DOHH2 (cell line): Measurements from ENCODE around the gene ZC3H12C.

Experiments used
- EZH2phosphoT487 ChIP-seq: fragments of 200-600 bp; sonication (generic); IDR thresholded peaks from 2 replicates; pipeline ENCODE4 v1.6.1; 2017; ENCODE audit warnings: borderline replicate concordance, mild to moderate bottlenecking, antibody characterized with exemption, low read length, moderate library complexity, mixed read lengths
- TF ChIP-seq, protein P1 (sequence below): fragments of 200-600 bp; sonication (generic); IDR thresholded peaks from one replicate; pipeline ENCODE4 v1.5.1; 2014; ENCODE audit warnings: antibody characterized with exemption, mild to moderate bottlenecking, low read depth, low read length; ENCODE audit not compliant: poor library complexity, severe bottlenecking

DNA sequence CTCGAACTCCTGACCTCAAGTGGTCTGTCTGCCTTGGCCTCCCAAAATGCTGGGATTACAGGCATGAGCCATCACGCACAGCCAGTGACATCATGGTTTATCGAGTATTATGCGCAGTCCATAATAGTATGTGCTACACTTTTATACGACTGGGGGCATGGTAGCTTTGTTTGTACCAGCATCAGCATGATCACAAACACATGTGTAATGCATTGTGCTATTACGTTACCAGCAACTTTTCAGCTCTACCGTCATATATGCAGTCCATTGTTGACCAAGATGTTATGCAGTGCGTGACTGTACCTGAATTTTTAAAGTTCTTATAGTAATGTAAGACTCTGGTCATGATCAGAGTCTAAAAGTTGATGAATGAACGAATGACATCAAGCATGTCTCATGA is 67.9 kb downstream of the ZC3H12C start:
- TF ChIP-seq, protein P1, sequence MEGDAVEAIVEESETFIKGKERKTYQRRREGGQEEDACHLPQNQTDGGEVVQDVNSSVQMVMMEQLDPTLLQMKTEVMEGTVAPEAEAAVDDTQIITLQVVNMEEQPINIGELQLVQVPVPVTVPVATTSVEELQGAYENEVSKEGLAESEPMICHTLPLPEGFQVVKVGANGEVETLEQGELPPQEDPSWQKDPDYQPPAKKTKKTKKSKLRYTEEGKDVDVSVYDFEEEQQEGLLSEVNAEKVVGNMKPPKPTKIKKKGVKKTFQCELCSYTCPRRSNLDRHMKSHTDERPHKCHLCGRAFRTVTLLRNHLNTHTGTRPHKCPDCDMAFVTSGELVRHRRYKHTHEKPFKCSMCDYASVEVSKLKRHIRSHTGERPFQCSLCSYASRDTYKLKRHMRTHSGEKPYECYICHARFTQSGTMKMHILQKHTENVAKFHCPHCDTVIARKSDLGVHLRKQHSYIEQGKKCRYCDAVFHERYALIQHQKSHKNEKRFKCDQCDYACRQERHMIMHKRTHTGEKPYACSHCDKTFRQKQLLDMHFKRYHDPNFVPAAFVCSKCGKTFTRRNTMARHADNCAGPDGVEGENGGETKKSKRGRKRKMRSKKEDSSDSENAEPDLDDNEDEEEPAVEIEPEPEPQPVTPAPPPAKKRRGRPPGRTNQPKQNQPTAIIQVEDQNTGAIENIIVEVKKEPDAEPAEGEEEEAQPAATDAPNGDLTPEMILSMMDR: no peak
- no peak for TF ChIP-seq EZH2phosphoT487
